ENCODE results near the gene RPLP2. TPM values are rescaled to one million over a fixed set of nuclear protein-coding genes. Genes with fewer than 3 reads are reported as not detected.

RPLP2 gene
- total RNA-seq, 1 experiment from 2014 or later, result 2,582 TPM

DNA sequence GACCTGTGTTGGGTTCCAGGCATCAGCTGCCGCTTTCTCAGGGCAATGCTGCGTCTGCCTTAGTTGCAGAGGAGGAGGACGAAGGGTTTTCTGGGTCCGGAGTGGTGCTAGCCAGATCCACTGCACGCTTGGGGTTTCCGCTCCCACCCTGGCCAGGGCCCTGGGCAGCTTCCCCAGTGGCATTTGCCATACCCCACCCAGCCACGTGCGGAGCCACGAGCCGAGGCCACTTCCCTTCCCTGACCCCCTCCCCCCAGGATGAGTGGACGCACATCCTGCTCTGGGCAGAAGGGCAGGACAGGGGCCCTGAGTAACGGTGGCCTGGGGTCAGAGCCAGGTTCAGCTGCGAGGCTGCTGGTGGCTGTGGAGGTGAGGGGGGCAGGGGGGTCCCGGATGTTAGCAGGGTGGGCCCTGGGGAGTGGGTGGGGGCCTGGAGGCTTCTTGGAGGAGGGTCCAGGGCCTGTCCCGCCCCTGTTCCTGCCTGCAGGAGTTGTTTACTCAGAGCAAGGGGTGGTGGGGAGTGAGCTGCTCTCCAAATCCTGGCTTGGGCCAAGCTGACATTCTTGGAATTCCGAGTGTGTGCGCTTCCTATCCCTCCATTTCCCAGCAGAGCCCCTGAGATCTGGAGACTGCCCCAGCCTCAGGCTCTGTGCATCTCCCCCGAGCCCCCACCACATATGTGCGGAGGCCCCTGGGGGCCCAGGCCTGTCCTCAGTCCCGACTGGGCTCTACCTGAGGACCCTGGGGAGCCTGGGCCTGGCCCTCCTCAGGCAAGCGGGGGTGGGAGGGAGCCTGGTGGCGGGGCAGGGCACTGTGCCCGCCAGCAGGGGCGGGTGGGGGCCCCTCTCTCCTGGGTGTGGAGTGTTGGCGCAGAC is 34.3 kb downstream of the RPLP2 start (continued):
- no peak for TF ChIP-seq NR1H2 (CRISPR knock-in tag; IDR thresholded peaks at IDR 0.05)
- TF ChIP-seq HMGA2 (CRISPR knock-in tag; IDR thresholded peaks at IDR 0.05), result no peak
- no peak for TF ChIP-seq ZNF232 (CRISPR knock-in tag; IDR thresholded peaks at IDR 0.05)
- TF ChIP-seq ZNF138 (CRISPR knock-in tag; conservative IDR thresholded peaks at IDR 0.05), result no peak; the same call in 1 of the 2 replicates
- TF ChIP-seq NFATC4 (CRISPR knock-in tag; IDR thresholded peaks at IDR 0.05), result no peak
- TF ChIP-seq TEAD1 (CRISPR knock-in tag; IDR thresholded peaks at IDR 0.05), result peak; percentile 99; the same call in 1 of the 2 replicates
- peak; percentile 11; the same call in 1 of the 2 replicates for TF ChIP-seq RELA (CRISPR knock-in tag; IDR thresholded peaks at IDR 0.05; ENCODE audit: borderline replicate concordance)
- TF ChIP-seq ETV6 (CRISPR knock-in tag; IDR thresholded peaks at IDR 0.05), result no peak
- TF ChIP-seq, protein P1, sequence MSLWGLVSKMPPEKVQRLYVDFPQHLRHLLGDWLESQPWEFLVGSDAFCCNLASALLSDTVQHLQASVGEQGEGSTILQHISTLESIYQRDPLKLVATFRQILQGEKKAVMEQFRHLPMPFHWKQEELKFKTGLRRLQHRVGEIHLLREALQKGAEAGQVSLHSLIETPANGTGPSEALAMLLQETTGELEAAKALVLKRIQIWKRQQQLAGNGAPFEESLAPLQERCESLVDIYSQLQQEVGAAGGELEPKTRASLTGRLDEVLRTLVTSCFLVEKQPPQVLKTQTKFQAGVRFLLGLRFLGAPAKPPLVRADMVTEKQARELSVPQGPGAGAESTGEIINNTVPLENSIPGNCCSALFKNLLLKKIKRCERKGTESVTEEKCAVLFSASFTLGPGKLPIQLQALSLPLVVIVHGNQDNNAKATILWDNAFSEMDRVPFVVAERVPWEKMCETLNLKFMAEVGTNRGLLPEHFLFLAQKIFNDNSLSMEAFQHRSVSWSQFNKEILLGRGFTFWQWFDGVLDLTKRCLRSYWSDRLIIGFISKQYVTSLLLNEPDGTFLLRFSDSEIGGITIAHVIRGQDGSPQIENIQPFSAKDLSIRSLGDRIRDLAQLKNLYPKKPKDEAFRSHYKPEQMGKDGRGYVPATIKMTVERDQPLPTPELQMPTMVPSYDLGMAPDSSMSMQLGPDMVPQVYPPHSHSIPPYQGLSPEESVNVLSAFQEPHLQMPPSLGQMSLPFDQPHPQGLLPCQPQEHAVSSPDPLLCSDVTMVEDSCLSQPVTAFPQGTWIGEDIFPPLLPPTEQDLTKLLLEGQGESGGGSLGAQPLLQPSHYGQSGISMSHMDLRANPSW (CRISPR knock-in tag; conservative IDR thresholded peaks at IDR 0.05; ENCODE audit: low read depth), result no peak
- TF ChIP-seq ELF4 (CRISPR knock-in tag; IDR thresholded peaks at IDR 0.05; ENCODE audit: low read depth), result no peak
- no peak for TF ChIP-seq MLX (CRISPR knock-in tag; IDR thresholded peaks at IDR 0.05)
- no peak for TF ChIP-seq IRF2 (CRISPR knock-in tag; IDR thresholded peaks at IDR 0.05; ENCODE audit: borderline replicate concordance, low read depth)
- no peak for TF ChIP-seq ZNF219 (CRISPR knock-in tag; IDR thresholded peaks at IDR 0.05; ENCODE audit: borderline replicate concordance)
- TF ChIP-seq MAX (CRISPR knock-in tag; IDR thresholded peaks at IDR 0.05), result peak; percentile 87
- no peak for TF ChIP-seq NFE2L1 (CRISPR knock-in tag; IDR thresholded peaks at IDR 0.05)
- TF ChIP-seq, protein P2, sequence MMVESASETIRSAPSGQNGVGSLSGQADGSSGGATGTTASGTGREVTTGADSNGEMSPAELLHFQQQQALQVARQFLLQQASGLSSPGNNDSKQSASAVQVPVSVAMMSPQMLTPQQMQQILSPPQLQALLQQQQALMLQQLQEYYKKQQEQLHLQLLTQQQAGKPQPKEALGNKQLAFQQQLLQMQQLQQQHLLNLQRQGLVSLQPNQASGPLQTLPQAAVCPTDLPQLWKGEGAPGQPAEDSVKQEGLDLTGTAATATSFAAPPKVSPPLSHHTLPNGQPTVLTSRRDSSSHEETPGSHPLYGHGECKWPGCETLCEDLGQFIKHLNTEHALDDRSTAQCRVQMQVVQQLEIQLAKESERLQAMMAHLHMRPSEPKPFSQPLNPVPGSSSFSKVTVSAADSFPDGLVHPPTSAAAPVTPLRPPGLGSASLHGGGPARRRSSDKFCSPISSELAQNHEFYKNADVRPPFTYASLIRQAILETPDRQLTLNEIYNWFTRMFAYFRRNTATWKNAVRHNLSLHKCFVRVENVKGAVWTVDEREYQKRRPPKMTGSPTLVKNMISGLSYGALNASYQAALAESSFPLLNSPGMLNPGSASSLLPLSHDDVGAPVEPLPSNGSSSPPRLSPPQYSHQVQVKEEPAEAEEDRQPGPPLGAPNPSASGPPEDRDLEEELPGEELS (CRISPR knock-in tag; IDR thresholded peaks at IDR 0.05), result peak; percentile 85
- no peak for TF ChIP-seq NFYB (CRISPR knock-in tag; conservative IDR thresholded peaks at IDR 0.05; ENCODE audit: low read depth)
- TF ChIP-seq ATF1 (CRISPR knock-in tag; IDR thresholded peaks at IDR 0.05), result no peak
- TF ChIP-seq E2F1 (CRISPR knock-in tag; IDR thresholded peaks at IDR 0.05), result no peak
- TF ChIP-seq ZMAT4 (CRISPR knock-in tag; IDR thresholded peaks at IDR 0.05), result no peak
- no peak for TF ChIP-seq MXD4 (CRISPR knock-in tag; IDR thresholded peaks at IDR 0.05; ENCODE audit: borderline replicate concordance)
- no peak for TF ChIP-seq ZNF396 (CRISPR knock-in tag; IDR thresholded peaks at IDR 0.05; ENCODE audit: borderline replicate concordance)
- TF ChIP-seq NR3C1 (CRISPR knock-in tag; conservative IDR thresholded peaks at IDR 0.05; ENCODE audit: low read depth), result no peak
- TF ChIP-seq SP1 (CRISPR knock-in tag; conservative IDR thresholded peaks at IDR 0.05), result peak; percentile 29
- no peak for TF ChIP-seq ZBTB21 (CRISPR knock-in tag; IDR thresholded peaks at IDR 0.05; ENCODE audit: borderline replicate concordance)
- TF ChIP-seq JAZF1 (CRISPR knock-in tag; IDR thresholded peaks at IDR 0.05), result no peak
- TF ChIP-seq, protein P3, sequence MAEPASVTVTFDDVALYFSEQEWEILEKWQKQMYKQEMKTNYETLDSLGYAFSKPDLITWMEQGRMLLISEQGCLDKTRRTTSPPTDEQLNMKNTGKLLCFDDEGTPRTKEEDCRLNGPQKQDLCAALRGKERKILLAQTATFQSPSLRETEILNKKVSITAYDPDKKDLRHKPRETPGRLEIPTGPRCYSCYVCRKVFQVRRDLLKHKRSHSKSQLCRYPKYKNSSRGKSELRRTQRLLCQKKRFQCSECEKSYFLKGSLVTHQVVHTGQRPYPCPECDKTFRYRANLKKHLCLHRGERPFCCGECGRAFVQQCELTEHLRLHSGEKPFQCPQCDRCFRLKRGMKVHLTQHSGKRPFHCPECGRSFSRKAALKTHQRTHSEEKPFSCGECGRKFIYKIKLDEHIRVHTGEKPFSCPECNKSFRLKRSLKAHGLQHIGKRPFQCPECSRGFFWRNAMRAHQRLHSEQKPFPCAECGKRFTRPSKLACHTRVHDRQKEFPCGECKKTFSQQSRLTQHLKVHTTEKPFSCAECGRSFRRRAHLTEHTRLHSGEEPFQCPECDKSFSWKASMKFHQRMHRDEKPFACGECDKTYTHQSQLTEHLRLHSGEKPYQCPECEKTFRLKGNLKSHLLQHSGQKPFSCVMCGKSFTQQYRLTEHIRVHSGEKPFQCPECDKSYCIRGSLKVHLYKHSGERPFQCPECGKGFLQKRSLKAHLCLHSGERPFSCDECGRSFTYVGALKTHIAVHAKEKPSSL (CRISPR knock-in tag; conservative IDR thresholded peaks at IDR 0.05), result no peak
- TF ChIP-seq E2F4 (CRISPR knock-in tag; IDR thresholded peaks at IDR 0.05; ENCODE audit: borderline replicate concordance, low read depth), result no peak; the same call in 1 of the 2 replicates
